ENCODE data around the gene TMEM51. TPM values are rescaled to one million over a fixed set of nuclear protein-coding genes. Genes with fewer than 3 reads are reported as not detected.

TMEM51 gene
- total RNA-seq, 1 donor from 2014 or later: 43.7 TPM

GRCh38 chr1:15176898-15177665, 23.5 kb downstream of the TMEM51 start:
- DNase-seq (ENCODE audit: low spot score): no peak

- DNase-seq (ENCODE audit: low spot score): no peak
These were observed 24.2 kb downstream of the TMEM51 start for GRCh38 chr1:15177710-15178166.

- DNase-seq (ENCODE audit: low spot score): no peak
These were observed 25.3 kb downstream of the TMEM51 start for GRCh38 chr1:15178571-15179484.

- DNase-seq (ENCODE audit: low spot score): no peak
These were observed 25.9 kb downstream of the TMEM51 start for GRCh38 chr1:15179485-15179883.

- DNase-seq (ENCODE audit: low spot score): peak; percentile 80
These were observed 26.6 kb downstream of the TMEM51 start for GRCh38 chr1:15180189-15180588.

GRCh38 chr1:15180945-15181523, 27.5 kb downstream of the TMEM51 start:
- DNase-seq (ENCODE audit: low spot score): peak; percentile 57

GRCh38 chr1:15181564-15181963, 28.0 kb downstream of the TMEM51 start:
- DNase-seq (ENCODE audit: low spot score): no peak

GRCh38 chr1:15184436-15185241, 31.1 kb downstream of the TMEM51 start:
- no peak for DNase-seq (ENCODE audit: low spot score)

GRCh38 chr1:15185617-15186016, 32.1 kb downstream of the TMEM51 start:
- DNase-seq (ENCODE audit: low spot score): no peak

- DNase-seq (ENCODE audit: low spot score): no peak
These were observed 32.7 kb downstream of the TMEM51 start for GRCh38 chr1:15186073-15186845.

GRCh38 chr1:15186846-15187151, 33.3 kb downstream of the TMEM51 start:
- no peak for DNase-seq (ENCODE audit: low spot score)

GRCh38 chr1:15187175-15188129, 33.9 kb downstream of the TMEM51 start:
- no peak for DNase-seq (ENCODE audit: low spot score)

- DNase-seq (ENCODE audit: low spot score): no peak
These were observed 34.6 kb downstream of the TMEM51 start for GRCh38 chr1:15188130-15188524.

- DNase-seq (ENCODE audit: low spot score): no peak
These were observed 35.1 kb downstream of the TMEM51 start for GRCh38 chr1:15188678-15189077.

GRCh38 chr1:15189692-15190370, 36.3 kb downstream of the TMEM51 start:
- DNase-seq (ENCODE audit: low spot score): peak; percentile 77

GRCh38 chr1:15191267-15191666, 37.7 kb downstream of the TMEM51 start:
- no peak for DNase-seq (ENCODE audit: low spot score)

- no peak for DNase-seq (ENCODE audit: low spot score)
These were observed 38.2 kb downstream of the TMEM51 start for GRCh38 chr1:15191770-15192169.

- no peak for DNase-seq (ENCODE audit: low spot score)
These were observed 39.5 kb downstream of the TMEM51 start for GRCh38 chr1:15192916-15193550.

All from mucosa of gallbladder (tissue), 1 donor.